ENCODE measurements around the gene SIVA1. TPM values are rescaled to one million over a fixed set of nuclear protein-coding genes. Genes with fewer than 3 reads are reported as not detected.

SIVA1 gene
- polyA plus RNA-seq, 4 donors, result 52.6 to 110 (median 81.4) TPM

DNA sequence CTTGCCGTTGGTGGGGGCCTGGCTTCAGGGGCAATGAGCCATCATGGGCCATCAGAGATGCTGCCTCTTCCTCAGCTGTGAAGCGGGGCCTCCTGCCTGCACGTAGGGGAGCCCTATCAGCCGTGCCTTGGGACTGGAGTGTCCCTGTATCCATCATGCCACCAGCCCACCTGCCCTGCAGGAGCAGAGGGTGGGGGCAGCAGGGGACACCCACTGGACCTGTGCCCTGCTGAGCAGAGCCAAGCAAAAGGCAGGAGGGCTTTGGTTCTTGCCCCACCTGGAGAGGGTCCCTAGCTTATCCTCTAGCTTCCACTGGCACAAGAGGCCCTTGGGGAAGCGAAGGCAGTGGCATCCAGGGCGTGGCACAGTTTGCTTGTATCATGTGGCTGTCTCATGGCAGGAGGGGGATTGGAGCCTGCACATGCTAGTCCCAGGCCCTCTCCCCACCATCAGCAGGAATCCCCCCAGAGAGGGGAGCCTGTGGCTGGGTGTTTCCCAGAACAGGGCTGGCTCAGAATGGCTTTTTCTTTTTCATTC lies 18.8 kb upstream of the SIVA1 start:
- DNase-seq (ENCODE audit: low read depth in 4 of 4, low spot score in 2 of 4), result no peak

DNA sequence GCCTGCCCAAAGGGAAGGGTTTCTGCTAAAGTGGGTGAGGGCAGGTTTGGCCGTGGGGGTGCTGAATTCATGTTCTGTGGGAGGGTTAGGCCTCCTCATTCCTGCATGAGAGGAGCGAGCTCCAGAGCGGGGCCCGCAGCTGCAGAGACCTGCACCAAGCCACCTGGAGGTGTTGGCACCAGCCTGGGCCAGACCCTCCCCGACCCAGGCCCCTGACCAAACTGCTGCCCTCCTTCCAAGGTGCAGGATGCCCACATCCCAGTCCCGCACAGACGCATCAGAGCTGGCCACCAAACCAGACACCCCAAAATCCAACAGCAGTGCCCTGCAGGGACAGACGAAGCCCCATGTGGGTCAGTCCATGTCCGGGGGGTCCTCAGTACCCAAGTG lies 18.4 kb upstream of the SIVA1 start:
- no peak for DNase-seq (ENCODE audit: low read depth in 4 of 4, low spot score in 2 of 4)

DNA sequence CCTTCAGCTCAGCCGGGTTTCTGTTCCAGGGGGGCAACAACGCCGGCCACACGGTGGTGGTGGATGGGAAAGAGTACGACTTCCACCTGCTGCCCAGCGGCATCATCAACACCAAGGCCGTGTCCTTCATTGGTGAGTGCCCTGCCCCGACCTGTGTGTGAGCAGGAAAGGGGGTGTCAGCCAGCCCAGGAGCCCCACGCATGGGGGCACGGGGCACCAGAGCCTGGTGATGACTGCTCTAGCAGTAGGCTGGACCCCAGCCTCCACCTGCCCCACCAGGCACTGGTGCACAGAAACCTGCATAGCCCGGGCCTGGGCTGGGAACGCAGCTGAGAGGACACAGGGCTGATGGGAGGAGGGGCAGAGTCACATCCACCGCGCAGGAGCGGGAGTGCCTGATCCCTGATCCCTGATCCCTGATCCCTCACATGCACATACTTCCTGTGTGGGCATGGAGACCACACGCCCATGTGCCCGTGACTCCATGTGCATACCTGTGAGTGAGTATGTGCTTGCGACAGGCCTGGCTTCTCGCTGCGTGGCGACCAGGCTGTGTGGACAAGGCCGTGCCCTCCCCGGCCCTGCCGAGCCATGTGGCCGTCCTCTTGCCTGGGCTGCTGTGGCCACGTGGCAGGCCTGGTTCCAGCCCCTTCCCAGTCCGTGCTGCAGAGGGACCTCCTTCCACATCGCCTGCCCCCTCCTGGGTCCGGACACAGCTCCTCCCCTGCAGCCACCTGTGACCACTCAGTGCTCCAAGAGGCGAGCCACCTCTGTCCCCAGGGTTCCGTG lies 17.8 kb upstream of the SIVA1 start:
- DNase-seq (ENCODE audit: low read depth in 4 of 4, low spot score in 2 of 4), result no peak

DNA sequence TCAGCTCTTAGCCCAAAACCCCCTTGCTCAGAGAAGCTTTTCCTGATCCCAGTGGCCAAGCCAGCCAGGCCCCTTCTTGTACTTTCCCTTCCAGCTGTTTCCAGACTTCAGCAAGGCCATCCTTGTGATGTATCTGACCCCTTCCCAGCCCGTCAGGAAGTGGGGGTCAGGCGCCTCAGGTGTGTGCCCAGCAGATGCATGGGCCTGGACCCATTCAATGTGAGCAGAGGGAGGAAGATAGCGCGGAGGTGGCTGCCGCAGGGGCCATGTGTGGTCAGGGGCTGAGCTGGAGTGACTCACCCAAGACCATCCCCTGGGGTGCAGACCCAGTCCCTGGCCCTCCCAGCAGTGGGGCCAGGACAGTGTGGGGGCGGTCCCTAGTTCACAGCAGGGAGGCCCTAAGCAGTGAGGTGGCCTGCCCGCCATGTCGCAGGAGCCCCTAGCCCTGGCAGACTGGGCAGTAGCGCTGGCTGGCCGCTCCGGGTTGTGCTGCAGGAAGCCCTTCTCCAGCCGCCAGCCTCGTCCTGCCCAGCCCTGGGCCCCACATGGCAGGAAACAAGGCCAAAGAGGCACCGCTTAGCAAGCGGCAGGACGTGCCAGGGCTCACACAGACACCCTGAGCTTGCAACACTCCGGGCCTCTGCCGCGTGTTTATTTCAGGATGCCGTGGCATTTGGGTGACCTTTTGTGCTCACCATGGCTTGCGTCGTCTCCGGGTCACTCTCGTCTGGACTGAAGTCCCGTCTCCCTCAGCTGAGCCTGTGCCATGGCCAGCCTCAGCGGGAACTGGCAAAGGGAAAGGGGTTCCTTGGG lies 16.9 kb upstream of the SIVA1 start:
- DNase-seq (ENCODE audit: low read depth in 4 of 4, low spot score in 2 of 4), result no peak

- DNase-seq (ENCODE audit: low read depth in 4 of 4, low spot score in 2 of 4), result no peak
These were observed 14.4 kb upstream of the SIVA1 start for GRCh38 chr14:104738375-104739019.

- DNase-seq (ENCODE audit: low read depth in 4 of 4, low spot score in 2 of 4), result no peak
These were observed 13.9 kb upstream of the SIVA1 start for GRCh38 chr14:104739026-104739425.

DNA sequence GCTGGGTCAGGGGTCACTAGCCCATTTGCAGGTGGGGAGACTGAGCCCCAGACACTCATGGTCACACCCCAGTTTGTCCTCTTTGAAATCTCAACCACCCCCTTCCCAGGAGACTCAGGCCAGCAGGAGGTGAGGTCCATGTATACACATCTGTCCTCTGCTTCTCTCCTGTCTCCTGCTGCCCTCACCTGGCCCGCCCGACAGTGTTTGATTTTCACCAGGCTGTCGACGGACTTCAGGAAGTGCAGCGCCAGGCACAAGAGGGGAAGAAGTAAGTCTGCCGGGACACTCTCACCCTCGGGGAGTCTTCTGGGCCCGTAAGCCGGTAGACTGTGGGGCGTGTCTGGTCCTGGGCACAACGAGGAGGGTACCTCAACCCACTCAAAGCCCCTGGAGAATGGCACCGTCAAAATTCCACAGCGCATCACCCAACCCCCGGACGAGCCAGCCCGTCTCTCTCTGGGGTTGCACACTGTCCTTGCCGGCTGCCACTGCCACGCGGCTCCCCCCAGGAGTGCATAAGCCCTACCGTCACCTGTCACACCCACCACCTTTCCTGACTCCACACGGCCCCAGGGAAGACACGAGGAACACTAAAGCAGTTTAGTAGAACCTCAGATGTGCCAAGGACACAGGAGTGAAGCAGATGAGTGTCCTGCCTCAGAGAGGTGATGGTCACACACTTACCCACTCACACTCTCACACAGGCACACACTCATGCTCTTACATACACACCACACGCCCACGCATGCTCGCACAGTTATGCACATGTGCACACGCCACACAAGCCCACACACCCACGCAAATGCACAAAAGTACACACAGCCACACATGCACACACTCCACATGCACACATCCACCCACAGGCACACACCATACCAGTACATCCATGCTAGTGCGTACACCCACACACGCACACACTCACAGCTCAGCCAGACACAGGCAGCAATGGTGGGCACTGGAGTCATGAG lies 13.1 kb upstream of the SIVA1 start:
- DNase-seq (ENCODE audit: low read depth in 4 of 4, low spot score in 2 of 4), result no peak

- no peak for DNase-seq (ENCODE audit: low read depth in 4 of 4, low spot score in 2 of 4)
These were observed 11.7 kb upstream of the SIVA1 start for GRCh38 chr14:104741108-104741802.

DNA sequence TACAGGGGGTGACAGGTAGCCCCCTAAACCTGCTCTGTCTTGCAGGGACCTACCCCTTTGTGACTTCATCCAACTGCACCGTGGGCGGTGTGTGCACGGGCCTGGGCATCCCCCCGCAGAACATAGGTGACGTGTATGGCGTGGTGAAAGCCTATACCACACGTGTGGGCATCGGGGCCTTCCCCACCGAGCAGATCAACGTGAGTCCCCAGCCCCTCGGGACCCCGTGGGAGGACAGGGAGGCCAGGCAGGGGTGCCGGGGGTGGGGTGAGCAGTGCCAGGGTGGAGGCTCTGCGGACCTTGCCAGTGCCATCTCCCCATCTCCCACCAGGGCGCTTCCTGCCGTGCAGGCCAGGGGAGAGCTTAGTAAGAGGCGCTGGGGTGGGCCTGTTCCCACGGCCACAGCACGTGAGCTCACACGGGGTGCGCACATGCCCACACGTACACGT lies 11.1 kb upstream of the SIVA1 start:
- no peak for DNase-seq (ENCODE audit: low read depth in 4 of 4, low spot score in 2 of 4)

DNA sequence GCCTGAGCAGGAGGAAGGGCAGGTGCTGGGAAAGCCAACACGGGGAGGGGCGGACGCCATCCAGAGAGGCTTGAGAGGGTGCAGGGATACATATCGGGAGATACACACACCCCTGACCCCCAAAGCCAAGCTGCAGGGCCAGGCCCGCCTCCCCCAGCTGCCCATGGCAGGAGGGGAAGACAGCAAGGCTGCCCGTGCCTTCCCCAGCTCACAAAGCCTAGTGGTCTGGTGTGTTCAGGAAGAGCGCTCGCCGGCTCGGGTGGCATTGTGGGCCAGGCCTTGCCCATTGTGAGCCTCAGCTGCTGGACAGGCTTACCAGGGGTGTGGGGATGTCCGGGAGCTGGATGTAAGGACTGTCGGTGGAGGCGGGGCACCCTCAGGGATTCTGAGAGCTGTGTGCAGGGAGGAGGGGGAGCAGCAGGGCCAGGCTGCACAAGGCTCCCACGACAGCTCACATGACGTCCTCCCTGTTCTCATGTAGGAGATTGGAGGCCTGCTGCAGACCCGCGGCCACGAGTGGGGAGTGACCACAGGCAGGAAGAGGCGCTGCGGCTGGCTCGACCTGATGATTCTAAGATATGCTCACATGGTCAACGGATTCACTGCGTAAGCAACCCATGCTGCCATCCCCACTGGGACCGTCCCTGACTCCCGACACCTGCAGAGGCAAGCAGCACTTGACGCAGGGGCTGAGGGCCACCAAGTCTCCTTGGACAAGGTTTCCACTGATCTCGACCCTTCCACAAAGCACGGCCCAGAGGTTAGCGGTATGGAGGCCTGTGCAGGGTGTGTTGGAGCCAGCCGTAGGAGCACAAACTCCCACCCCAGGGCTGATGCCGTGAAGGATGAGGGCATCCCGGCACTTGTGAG lies 10.1 kb upstream of the SIVA1 start:
- DNase-seq (ENCODE audit: low read depth in 4 of 4, low spot score in 2 of 4), result no peak

GRCh38 chr14:104743461-104744380 lies 9.2 kb upstream of the SIVA1 start:
- DNase-seq (ENCODE audit: low read depth in 4 of 4, low spot score in 2 of 4), result no peak

GRCh38 chr14:104744484-104744883 lies 8.5 kb upstream of the SIVA1 start:
- no peak for DNase-seq (ENCODE audit: low read depth in 4 of 4, low spot score in 2 of 4)

DNA sequence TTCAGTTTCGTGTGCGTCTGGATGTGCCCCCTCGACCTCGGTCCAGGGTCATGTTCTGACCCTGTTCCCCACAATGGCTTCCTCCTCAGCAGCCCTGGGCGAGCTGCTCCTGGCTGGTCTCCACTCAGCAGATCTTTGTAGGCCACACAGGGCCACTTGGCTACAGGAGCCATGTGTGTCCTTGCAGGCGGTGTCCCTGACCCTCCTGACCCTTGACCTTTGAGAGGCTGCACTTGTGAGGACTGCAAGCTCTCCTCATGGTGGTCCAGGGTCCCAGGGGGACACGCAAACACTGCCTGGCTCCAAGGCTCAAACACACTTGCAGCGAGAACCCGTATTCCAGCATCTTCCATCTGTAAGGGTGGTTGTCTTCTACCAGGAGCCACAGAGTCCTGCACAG lies 7.5 kb upstream of the SIVA1 start:
- DNase-seq (ENCODE audit: low read depth in 4 of 4, low spot score in 2 of 4), result no peak

- DNase-seq (ENCODE audit: low read depth in 4 of 4, low spot score in 2 of 4), result no peak
These were observed 6.8 kb upstream of the SIVA1 start for GRCh38 chr14:104746071-104746545.

DNA sequence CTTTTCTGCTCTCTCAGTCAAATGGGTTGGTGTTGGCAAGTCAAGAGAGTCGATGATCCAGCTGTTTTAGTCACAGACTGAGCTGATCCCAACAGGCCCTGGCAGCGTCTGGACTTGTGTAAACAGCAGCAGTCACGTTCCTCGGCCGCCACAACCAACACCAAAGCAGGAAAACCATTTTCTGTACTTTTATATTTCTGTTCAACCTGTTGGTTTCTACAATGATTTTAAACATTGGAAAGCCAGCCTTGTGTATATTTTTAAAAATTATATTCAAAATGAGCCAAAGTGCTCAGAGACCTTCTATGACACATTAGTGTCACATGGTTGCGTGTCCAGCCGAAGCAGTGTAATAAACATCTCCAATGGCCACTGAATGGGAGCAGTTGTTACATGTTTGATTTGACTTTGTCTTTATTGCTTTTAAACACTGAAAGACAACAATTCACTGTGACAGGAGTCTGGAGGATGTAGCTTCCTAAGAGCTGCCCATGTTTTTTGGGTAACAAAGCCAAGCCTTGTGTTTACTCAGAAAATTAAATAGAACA lies 5.9 kb upstream of the SIVA1 start:
- DNase-seq (ENCODE audit: low read depth in 4 of 4, low spot score in 2 of 4), result no peak

DNA sequence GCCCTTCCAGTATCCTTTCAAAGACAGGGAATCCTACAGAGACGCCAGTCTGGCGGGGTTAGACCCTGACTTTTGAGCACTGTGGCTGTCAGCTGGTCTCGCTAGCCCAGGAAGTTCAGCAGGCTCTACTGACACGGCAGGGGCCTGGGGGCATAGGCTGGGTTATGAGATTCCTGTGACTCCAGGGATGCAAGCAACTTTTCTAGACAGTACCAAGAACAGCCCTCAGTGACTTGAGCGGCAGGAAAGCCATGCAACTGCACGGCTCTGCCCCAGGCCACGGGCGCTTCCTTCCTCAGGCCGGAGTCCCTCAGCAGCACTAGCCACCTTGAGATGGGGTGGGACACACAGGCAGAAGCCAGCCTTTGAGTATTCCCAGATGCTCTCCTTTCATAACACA lies 5.1 kb upstream of the SIVA1 start:
- no peak for DNase-seq (ENCODE audit: low read depth in 4 of 4, low spot score in 2 of 4)

GRCh38 chr14:104749111-104749649 lies 3.8 kb upstream of the SIVA1 start:
- DNase-seq (ENCODE audit: low read depth in 4 of 4, low spot score in 2 of 4), result no peak
